Stimulated activated naive B cell treated with anti-CD40 and anti-IgM and Interleukin-4, amounts not matched to agents 10 μg/mL and 1 μg/mL and 100 μg/mL, for 72 hours (primary cell): Measurements from ENCODE around the gene MACROH2A1.

Experiments used
- ATAC-seq, 2 donors: fragments of 150-1000 bp; cut with Tn5 transposase; replicated peaks; 2 replicates each; pipeline ENCODE4 v1.10.0; 2021; ENCODE audit warnings: moderate library complexity in 1 of 2
- DNase-seq: peaks from one replicate; pipeline ENCODE4 v3.0.0; 2021
- H3K27ac Mint-ChIP-seq: one replicate; pipeline ENCODE4 v1.8.0; 2022; ENCODE audit warnings: mild to moderate bottlenecking, mixed read lengths
- H3K27me3 Mint-ChIP-seq, 2 donors: one replicate each; pipeline ENCODE4 v1.8.0; 2022; ENCODE audit warnings: mixed read lengths in 2 of 2
- H3K36me3 Mint-ChIP-seq, 2 donors: one replicate each; pipeline ENCODE4 v1.8.0; 2022; ENCODE audit warnings: mixed read lengths in 2 of 2, mild to moderate bottlenecking in 1 of 2
- H3K4me1 Mint-ChIP-seq, 2 donors: one replicate each; pipeline ENCODE4 v1.8.0; 2022; ENCODE audit warnings: mixed read lengths in 2 of 2, mild to moderate bottlenecking in 1 of 2
- H3K4me3 Mint-ChIP-seq, 2 donors: one replicate each; pipeline ENCODE4 v1.8.0; 2022; ENCODE audit warnings: mild to moderate bottlenecking in 2 of 2, mixed read lengths in 2 of 2, moderate library complexity in 1 of 2
- H3K9me3 Mint-ChIP-seq, 2 donors: one replicate each; pipeline ENCODE4 v1.8.0; 2022; ENCODE audit warnings: mixed read lengths in 2 of 2, mild to moderate bottlenecking in 1 of 2

MACROH2A1 gene

GRCh38 chr5:135440916-135441315, 41.9 kb upstream of the MACROH2A1 start:
- Mint-ChIP-seq H3K27me3 (peaks cover 9% of the 10 kb centered on the region in 2 donors), H3K4me1 (peaks cover 43 to 69% of the 10 kb centered on the region in 2 donors), H3K27ac (no peak overlapping the region), H3K9me3 (no peaks in the 10 kb centered on the region), H3K4me3 (no peak overlapping the region), H3K36me3 (no peaks in the 10 kb centered on the region)
- DNase-seq (no peak), ATAC-seq (no peak)

DNA sequence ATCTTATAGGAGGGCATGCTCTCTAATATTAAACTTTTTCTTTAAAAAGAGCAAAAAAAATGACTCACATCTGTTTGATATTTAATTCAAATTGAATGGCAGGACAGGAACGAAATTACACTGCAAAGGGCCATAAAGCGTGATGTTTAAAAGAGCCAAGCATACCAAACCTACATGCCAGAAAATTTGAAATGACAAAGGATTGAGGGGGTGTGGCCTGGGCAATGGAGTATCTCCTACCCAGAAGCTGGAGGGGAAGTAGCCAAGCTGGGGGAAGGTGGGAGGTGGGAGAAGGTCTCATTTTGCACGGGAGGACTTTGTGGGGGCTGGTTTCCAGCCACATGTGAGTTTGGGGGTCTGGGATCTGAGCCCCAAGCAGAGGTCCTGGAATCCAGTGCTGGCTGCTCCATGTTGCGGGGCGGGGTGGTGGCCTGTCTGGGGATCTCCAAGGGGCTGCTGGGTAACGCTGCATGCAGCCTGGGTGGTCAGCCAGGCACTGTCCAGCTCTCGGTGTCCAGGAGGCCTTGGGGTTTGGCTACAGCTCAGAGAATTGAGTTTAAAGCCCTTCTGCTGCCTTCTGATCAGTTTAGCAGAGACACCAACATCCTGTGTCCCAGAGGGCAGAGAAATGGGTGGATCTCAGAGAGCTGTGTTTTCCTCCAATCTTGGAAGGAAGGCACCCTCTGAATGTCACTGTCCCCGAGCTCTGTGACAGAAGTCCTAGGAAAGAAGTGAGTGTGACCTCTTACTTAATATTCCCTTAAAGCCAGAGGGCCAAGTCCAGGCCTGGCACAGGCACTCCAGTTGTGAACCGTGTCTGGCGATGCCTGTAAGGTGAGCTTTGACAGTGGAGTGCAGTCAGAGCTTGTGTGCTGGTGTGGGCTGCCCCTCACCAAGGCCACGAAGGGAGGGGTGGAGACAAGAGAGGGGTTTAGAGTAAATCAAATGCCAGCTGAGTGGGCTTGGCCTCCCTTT, 40.5 kb upstream of the MACROH2A1 start:
- H3K4me1 Mint-ChIP-seq = peaks cover 41 to 63% of the 10 kb centered on the region in 2 donors
- no peak overlapping the region for H3K4me3 Mint-ChIP-seq
- peaks cover 9% of the 10 kb centered on the region in 2 donors for H3K27me3 Mint-ChIP-seq
- ATAC-seq (no peak), DNase-seq (no peak)
- peak overlapping the region; percentile 73 for H3K27ac Mint-ChIP-seq
- H3K9me3 Mint-ChIP-seq = no peaks in the 10 kb centered on the region
- H3K36me3 Mint-ChIP-seq = no peaks in the 10 kb centered on the region

DNA sequence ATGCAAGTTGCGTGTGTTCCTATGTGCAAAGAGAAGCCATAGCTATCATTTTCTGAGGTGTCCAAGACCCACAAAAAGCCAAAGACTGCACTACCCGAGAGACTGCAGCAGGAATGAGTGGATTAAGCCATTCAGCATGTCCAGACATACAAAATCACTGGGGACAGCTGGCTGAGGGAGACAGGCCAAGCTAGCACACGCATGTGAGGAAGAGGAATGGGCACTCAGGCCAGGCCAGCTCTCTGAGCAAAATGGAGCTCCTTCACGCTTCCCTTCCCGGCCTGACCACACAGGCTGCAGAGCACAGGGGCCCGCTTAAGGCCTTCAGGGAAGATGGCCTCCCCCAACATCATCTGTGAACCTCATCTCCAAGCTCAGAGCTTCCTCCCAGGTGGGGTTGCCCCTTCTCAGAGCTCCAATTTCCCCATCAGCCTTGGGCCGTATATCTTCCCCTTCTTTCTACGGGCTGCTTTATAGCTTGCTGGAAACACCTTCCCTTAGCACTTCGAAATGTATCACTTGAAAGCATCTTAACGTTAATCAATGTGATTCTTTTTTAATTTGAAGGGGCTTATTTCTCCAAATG, 39.7 kb upstream of the MACROH2A1 start:
- Mint-ChIP-seq H3K27ac (no peak overlapping the region), H3K4me3 (no peak overlapping the region), H3K4me1 (peaks cover 38 to 57% of the 10 kb centered on the region in 2 donors), H3K9me3 (no peaks in the 10 kb centered on the region), H3K27me3 (peaks cover 4 to 6% of the 10 kb centered on the region in 2 donors), H3K36me3 (no peaks in the 10 kb centered on the region)
- DNase-seq = no peak
- peak; percentile 55 to 71 for ATAC-seq

- Mint-ChIP-seq H3K27me3 (peaks cover 4 to 6% of the 10 kb centered on the region in 2 donors), H3K36me3 (no peaks in the 10 kb centered on the region), H3K4me3 (peak overlapping the region in 1 of 2 donors; percentile 58), H3K27ac (no peak overlapping the region), H3K4me1 (peaks cover 38 to 57% of the 10 kb centered on the region in 2 donors), H3K9me3 (no peaks in the 10 kb centered on the region)
- ATAC-seq (no peak), DNase-seq (no peak)
These were observed 38.9 kb upstream of the MACROH2A1 start for GRCh38 chr5:135437796-135438560.

- H3K4me3 Mint-ChIP-seq = peak overlapping the region; percentile 56 to 58
- peaks cover 37 to 55% of the 10 kb centered on the region in 2 donors for H3K4me1 Mint-ChIP-seq
- H3K27me3 Mint-ChIP-seq = peaks cover 4 to 6% of the 10 kb centered on the region in 2 donors
- peak; percentile 40 to 52 for ATAC-seq
- H3K36me3 Mint-ChIP-seq = no peaks in the 10 kb centered on the region
- H3K27ac Mint-ChIP-seq = no peak overlapping the region
- no peak for DNase-seq
- H3K9me3 Mint-ChIP-seq = no peaks in the 10 kb centered on the region
These were observed 38.4 kb upstream of the MACROH2A1 start for GRCh38 chr5:135437422-135437795.

DNA sequence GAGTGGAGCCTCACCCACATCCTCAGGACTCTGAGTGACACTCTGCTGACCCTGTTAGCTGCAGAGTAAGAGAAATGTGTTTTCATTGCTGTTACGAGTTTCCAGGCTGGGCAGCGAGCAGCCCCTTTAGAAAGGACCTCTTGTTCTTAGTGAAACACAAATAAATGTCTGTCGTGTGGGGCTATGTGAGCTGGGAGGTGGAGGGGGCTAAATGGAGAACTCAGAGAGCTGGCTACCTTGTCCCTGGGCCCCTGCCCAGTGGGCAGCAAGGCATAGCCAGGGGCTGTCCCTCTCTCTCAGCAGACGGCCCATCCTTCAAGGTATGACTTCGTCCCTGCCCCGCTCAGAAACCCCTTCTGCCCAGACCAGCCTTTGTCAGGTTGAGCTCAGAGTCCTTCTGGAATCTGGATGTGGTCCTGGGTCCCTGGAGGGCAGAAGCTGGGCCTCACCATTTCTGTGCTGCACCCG, 38.0 kb upstream of the MACROH2A1 start:
- DNase-seq (no peak), ATAC-seq (peak; percentile 74 to 75)
- peak overlapping the region; percentile 56 to 58 for H3K4me3 Mint-ChIP-seq
- peaks cover 34 to 51% of the 10 kb centered on the region in 2 donors for H3K4me1 Mint-ChIP-seq
- no peaks in the 10 kb centered on the region for H3K9me3 Mint-ChIP-seq
- H3K27ac Mint-ChIP-seq = no peak overlapping the region
- H3K36me3 Mint-ChIP-seq = no peaks in the 10 kb centered on the region
- peaks cover 4 to 6% of the 10 kb centered on the region in 2 donors for H3K27me3 Mint-ChIP-seq

GRCh38 chr5:135435467-135436330, 36.7 kb upstream of the MACROH2A1 start:
- peaks cover 4 to 6% of the 10 kb centered on the region in 2 donors for H3K27me3 Mint-ChIP-seq
- H3K4me3 Mint-ChIP-seq = no peak overlapping the region
- no peak for DNase-seq
- H3K27ac Mint-ChIP-seq = no peak overlapping the region
- no peak for ATAC-seq
- peaks cover 26 to 38% of the 10 kb centered on the region in 2 donors for H3K4me1 Mint-ChIP-seq
- H3K9me3 Mint-ChIP-seq = no peaks in the 10 kb centered on the region
- no peaks in the 10 kb centered on the region for H3K36me3 Mint-ChIP-seq

- H3K9me3 Mint-ChIP-seq = no peaks in the 10 kb centered on the region
- H3K4me3 Mint-ChIP-seq = no peak overlapping the region
- H3K4me1 Mint-ChIP-seq = peaks cover 25 to 34% of the 10 kb centered on the region in 2 donors
- peak overlapping the region; percentile 1 for H3K27ac Mint-ChIP-seq
- ATAC-seq = no peak
- no peaks in the 10 kb centered on the region for H3K36me3 Mint-ChIP-seq
- DNase-seq = no peak
- peaks cover 4 to 6% of the 10 kb centered on the region in 2 donors for H3K27me3 Mint-ChIP-seq
These were observed 35.8 kb upstream of the MACROH2A1 start for GRCh38 chr5:135434591-135435466.

GRCh38 chr5:135433681-135434426, 34.8 kb upstream of the MACROH2A1 start:
- ATAC-seq (no peak), DNase-seq (no peak)
- Mint-ChIP-seq H3K9me3 (peaks cover 2% of the 10 kb centered on the region in 2 donors), H3K4me3 (no peak overlapping the region), H3K27ac (no peak overlapping the region), H3K27me3 (peaks cover 4 to 10% of the 10 kb centered on the region in 2 donors), H3K4me1 (peaks cover 20 to 24% of the 10 kb centered on the region in 2 donors), H3K36me3 (peaks cover 2% of the 10 kb centered on the region in 2 donors)

DNA sequence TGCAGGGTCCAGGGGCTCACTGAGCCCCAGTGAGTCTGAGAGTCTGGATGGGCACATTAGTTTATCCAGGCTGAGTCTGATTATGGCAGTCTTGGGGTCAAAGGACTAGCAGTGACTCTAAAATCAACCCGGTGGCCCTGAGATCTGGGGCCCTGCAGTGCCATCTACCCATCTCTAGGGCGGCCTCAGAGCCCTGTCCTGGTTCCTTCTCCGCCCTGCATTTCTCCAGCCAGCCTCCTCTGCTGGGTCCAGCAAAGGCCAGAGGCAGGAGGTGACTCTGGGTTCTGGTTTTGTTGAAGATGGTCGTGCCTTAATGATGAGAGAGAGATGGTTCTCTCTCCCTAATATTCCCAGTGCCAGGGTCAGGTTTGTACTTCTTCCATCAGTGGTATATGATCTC, 33.1 kb upstream of the MACROH2A1 start:
- Mint-ChIP-seq H3K9me3 (peaks cover 8 to 9% of the 10 kb centered on the region in 2 donors), H3K4me1 (peaks cover 6 to 7% of the 10 kb centered on the region in 2 donors), H3K4me3 (no peak overlapping the region), H3K36me3 (peaks cover 3 to 7% of the 10 kb centered on the region in 2 donors), H3K27ac (no peak overlapping the region), H3K27me3 (peaks cover 8 to 14% of the 10 kb centered on the region in 2 donors)
- no peak for ATAC-seq
- DNase-seq = no peak

- peaks cover 8 to 9% of the 10 kb centered on the region in 2 donors for H3K9me3 Mint-ChIP-seq
- peaks cover 3 to 7% of the 10 kb centered on the region in 2 donors for H3K36me3 Mint-ChIP-seq
- ATAC-seq (no peak), DNase-seq (no peak)
- no peaks in the 10 kb centered on the region for H3K4me1 Mint-ChIP-seq
- H3K27ac Mint-ChIP-seq = no peak overlapping the region
- no peak overlapping the region for H3K4me3 Mint-ChIP-seq
- H3K27me3 Mint-ChIP-seq = peaks cover 8 to 14% of the 10 kb centered on the region in 2 donors
These were observed 31.1 kb upstream of the MACROH2A1 start for GRCh38 chr5:135430135-135430437.
